Keratinocyte (primary cell): ENCODE measurements around the gene METTL26. TPM values are rescaled to one million over a fixed set of nuclear protein-coding genes. Genes with fewer than 3 reads are reported as not detected.

Experiments
- DNase-seq: peaks from one replicate; pipeline ENCODE4 v3.0.0-alpha.2; 2011; ENCODE audit warnings: low read depth, missing footprints, low spot score
- FAIRE-seq: peaks from 2 replicates; lab custom pipeline; 2011; peaks lifted over from hg19 to GRCh38; lab: Jason Lieb, UNC
- H2AFZ ChIP-seq: 2 replicates; pipeline ENCODE4 v1.6.0; 2012; ENCODE audit warnings: low read length, control low read depth, inconsistent platforms; ENCODE audit not compliant: control insufficient read depth
- H3K27ac ChIP-seq: 2 replicates; pipeline ENCODE4 v1.5.1; 2011; ENCODE audit warnings: low read length; ENCODE audit not compliant: control insufficient read depth, insufficient read depth
- H3K27me3 ChIP-seq: 3 replicates; pipeline ENCODE4 v1.6.0; 2011; ENCODE audit warnings: low read length; ENCODE audit not compliant: control insufficient read depth, insufficient read depth; ENCODE audit errors: extremely low read depth
- H3K36me3 ChIP-seq, 2 experiments: 2 replicates in 1 of 2; 3 replicates in 1 of 2; pipeline ENCODE4 v1.5.1; 2011; ENCODE audit warnings: low read length in 2 of 2, mild to moderate bottlenecking in 1 of 2; ENCODE audit not compliant: control insufficient read depth in 2 of 2, insufficient read depth in 2 of 2; ENCODE audit errors: extremely low read depth in 1 of 2
- H3K4me1 ChIP-seq: 3 replicates; pipeline ENCODE4 v1.5.1; 2011; ENCODE audit warnings: low read length; ENCODE audit not compliant: control insufficient read depth, insufficient read depth; ENCODE audit errors: extremely low read depth
- H3K4me2 ChIP-seq: 3 replicates; pipeline ENCODE4 v1.6.0; 2011; ENCODE audit warnings: low read depth, low read length; ENCODE audit not compliant: control insufficient read depth, insufficient read depth; ENCODE audit errors: extremely low read depth
- H3K4me3 ChIP-seq, 3 experiments: fragments of 200-600 bp in 1 of 3; sonication (generic) in 1 of 3; 2 replicates in 2 of 3; 3 replicates in 1 of 3; pipeline ENCODE4 v1.5.1; 2011 to 2016; ENCODE audit warnings: low read length in 3 of 3, mild to moderate bottlenecking in 3 of 3, control low read depth in 2 of 3, inconsistent platforms in 1 of 3, low read depth in 1 of 3, mixed read lengths in 1 of 3, mixed run types in 1 of 3, moderate library complexity in 1 of 3; ENCODE audit not compliant: control insufficient read depth in 2 of 3, insufficient read depth in 2 of 3; ENCODE audit errors: extremely low read depth in 1 of 3
- H3K79me2 ChIP-seq: 2 replicates; pipeline ENCODE4 v1.6.0; 2012; ENCODE audit warnings: low read length; ENCODE audit not compliant: control insufficient read depth, insufficient read depth
- H3K9ac ChIP-seq: 3 replicates; pipeline ENCODE4 v1.6.0; 2011; ENCODE audit warnings: low read length; ENCODE audit not compliant: control insufficient read depth, insufficient read depth; ENCODE audit errors: extremely low read depth
- H3K9me1 ChIP-seq: 3 replicates; pipeline ENCODE4 v1.6.0; 2011; ENCODE audit warnings: low read length; ENCODE audit not compliant: control insufficient read depth, insufficient read depth; ENCODE audit errors: extremely low read depth
- H3K9me3 ChIP-seq: 2 replicates; pipeline ENCODE4 v1.5.1; 2012; ENCODE audit warnings: low read depth, low read length; ENCODE audit not compliant: control insufficient read depth
- H4K20me1 ChIP-seq: 3 replicates; pipeline ENCODE4 v1.6.0; 2011; ENCODE audit warnings: low read length; ENCODE audit not compliant: control insufficient read depth, insufficient read depth; ENCODE audit errors: extremely low read depth
- EZH2 ChIP-seq: IDR thresholded peaks from one replicate; pipeline ENCODE4 v1.6.1; 2012; ENCODE audit warnings: inconsistent platforms, mild to moderate bottlenecking, low read length, moderate library complexity
- dilution Hi-C: fragments of 300-500 bp; cut with MboI; formaldehyde crosslinking; loops from one replicate; pipeline ENCODE4 v1.7.0; 2020; ENCODE audit warnings: low sequenced_read_pairs; ENCODE audit not compliant: extremely low pct_ligation_motif_present
- polyA plus RNA-seq, 5 experiments: library from polyadenylated mRNA; depleted of rRNA in 3 of 5; stranded (reverse) in 3 of 5; stranded (forward) in 1 of 5; unstranded in 1 of 5; fragments of >200 nt; gene quantifications; 1 replicate in 1 of 5; 2 replicates in 3 of 5; 3 replicates in 1 of 5; pipeline versions ENCODE4 v1.2.1 to v1.2.3, GENCODE V29; 2011 to 2012; ENCODE audit warnings: missing spikeins in 2 of 5, low read depth in 1 of 5, low replicate concordance in 1 of 5
- TF ChIP-seq, protein P1 (sequence below), 3 experiments: IDR thresholded peaks in 1 of 3; conservative IDR thresholded peaks in 1 of 3; optimal IDR thresholded peaks in 1 of 3; 2 replicates in 2 of 3; 3 replicates in 1 of 3; pipeline versions ENCODE3 to v1.5.1; 2011; ENCODE audit warnings: low read length in 3 of 3, mild to moderate bottlenecking in 3 of 3, moderate library complexity in 2 of 3, control low read depth in 1 of 3, inconsistent platforms in 1 of 3; ENCODE audit not compliant: insufficient read depth in 2 of 3; ENCODE audit errors: extremely low read depth in 1 of 3

The METTL26 gene
- polyA plus RNA-seq, 1 donor (not counting 4 experiments of a cell fraction or from before 2014, with no cell fraction given) = 46.9 TPM

- FAIRE-seq (no peak), DNase-seq (no peak)
- dilution Hi-C loops = no loop called here
- H3K4me1 ChIP-seq = peaks cover 19% of the 10 kb centered on the region
- H4K20me1 ChIP-seq = peaks cover 11% of the 10 kb centered on the region
- H2AFZ ChIP-seq = no peak overlapping the region
- H3K27ac ChIP-seq = no peak overlapping the region
- no peaks in the 10 kb centered on the region for H3K9me3 ChIP-seq
- H3K79me2 ChIP-seq = no peaks in the 10 kb centered on the region
- H3K9me1 ChIP-seq = no peaks in the 10 kb centered on the region
- no peak overlapping the region for H3K4me2 ChIP-seq
- H3K36me3 ChIP-seq = peaks cover 0 to 3% of the 10 kb centered on the region in 2 experiments
- peaks cover 21% of the 10 kb centered on the region for H3K27me3 ChIP-seq
- no peak overlapping the region for H3K9ac ChIP-seq
- H3K4me3 ChIP-seq = no peak overlapping the region
- TF ChIP-seq EZH2 = no peak
- TF ChIP-seq, protein P1, sequence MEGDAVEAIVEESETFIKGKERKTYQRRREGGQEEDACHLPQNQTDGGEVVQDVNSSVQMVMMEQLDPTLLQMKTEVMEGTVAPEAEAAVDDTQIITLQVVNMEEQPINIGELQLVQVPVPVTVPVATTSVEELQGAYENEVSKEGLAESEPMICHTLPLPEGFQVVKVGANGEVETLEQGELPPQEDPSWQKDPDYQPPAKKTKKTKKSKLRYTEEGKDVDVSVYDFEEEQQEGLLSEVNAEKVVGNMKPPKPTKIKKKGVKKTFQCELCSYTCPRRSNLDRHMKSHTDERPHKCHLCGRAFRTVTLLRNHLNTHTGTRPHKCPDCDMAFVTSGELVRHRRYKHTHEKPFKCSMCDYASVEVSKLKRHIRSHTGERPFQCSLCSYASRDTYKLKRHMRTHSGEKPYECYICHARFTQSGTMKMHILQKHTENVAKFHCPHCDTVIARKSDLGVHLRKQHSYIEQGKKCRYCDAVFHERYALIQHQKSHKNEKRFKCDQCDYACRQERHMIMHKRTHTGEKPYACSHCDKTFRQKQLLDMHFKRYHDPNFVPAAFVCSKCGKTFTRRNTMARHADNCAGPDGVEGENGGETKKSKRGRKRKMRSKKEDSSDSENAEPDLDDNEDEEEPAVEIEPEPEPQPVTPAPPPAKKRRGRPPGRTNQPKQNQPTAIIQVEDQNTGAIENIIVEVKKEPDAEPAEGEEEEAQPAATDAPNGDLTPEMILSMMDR (optimal IDR thresholded peaks at IDR 0.05 in 1 of 3, IDR thresholded peaks at IDR 0.05 in 1 of 3, conservative IDR thresholded peaks at IDR 0.05 in 1 of 3; ENCODE audit: extremely low read depth in 1 of 3, insufficient read depth in 2 of 3, low read length in 3 of 3) = no peak
These were observed 18.2 kb downstream of the METTL26 start for GRCh38 chr16:617855-618254.

DNA sequence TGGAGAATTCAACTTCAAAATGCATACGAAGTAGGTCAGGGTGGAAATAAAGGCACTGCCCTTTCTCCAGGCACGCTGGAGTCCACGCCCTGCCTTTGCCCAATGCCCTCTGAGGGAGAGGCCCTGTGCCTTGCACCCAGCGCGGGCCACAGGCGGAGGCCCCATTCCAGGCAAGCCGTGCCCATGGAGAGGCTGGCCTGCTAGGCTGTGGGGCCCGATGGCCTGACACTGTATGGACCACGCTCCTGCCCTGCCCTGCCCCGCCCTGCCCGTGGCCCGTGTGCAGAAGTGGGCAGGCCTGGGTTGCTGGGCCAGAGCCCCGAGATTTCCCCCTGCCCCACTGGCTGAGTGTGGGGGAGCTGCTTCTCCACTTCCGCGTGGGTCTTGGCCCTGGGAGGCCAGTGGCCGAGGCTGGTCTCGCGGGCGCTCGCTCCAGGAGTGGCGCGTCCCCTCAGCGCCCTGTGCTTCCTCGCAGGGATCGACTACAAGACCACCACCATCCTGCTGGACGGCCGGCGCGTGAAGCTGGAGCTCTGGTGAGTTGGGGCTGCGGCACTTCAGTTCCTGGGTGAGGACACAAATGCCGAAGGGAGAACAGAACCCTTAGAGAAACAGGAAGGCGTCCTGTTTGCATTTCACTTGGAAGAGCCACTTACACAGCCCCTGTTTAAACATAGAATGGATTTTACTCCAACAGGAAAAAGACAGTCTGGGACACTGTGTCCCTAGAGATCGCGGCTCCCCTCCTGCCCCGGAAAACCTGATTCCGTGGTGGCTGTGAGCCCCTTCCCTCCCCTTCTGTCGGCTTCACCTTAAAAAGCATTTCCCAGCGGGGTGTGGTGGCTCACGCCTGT lies 19.1 kb downstream of the METTL26 start:
- Histone ChIP-seq H3K27me3 (peaks cover 21% of the 10 kb centered on the region), H3K4me3 (no peak overlapping the region), H3K9ac (no peak overlapping the region), H2AFZ (no peak overlapping the region), H3K9me1 (no peaks in the 10 kb centered on the region), H3K79me2 (no peaks in the 10 kb centered on the region), H3K4me1 (peaks cover 12% of the 10 kb centered on the region), H3K27ac (no peak overlapping the region), H3K36me3 (peaks cover 0 to 3% of the 10 kb centered on the region in 2 experiments), H3K4me2 (no peak overlapping the region), H4K20me1 (peaks cover 9% of the 10 kb centered on the region), H3K9me3 (no peaks in the 10 kb centered on the region)
- DNase-seq (no peak), FAIRE-seq (no peak)
- dilution Hi-C loops = no loop called here
- no peak for TF ChIP-seq EZH2
- TF ChIP-seq, protein P1 (optimal IDR thresholded peaks at IDR 0.05 in 1 of 3, IDR thresholded peaks at IDR 0.05 in 1 of 3, conservative IDR thresholded peaks at IDR 0.05 in 1 of 3; ENCODE audit: extremely low read depth in 1 of 3, insufficient read depth in 2 of 3, low read length in 3 of 3) = no peak
